Neutrophil (primary cell): ENCODE data around the gene SLC6A7.

Experiments used
- H3K27ac ChIP-seq: fragments of 200-600 bp; sonication (generic); 2 replicates; pipeline ENCODE4 v1.5.1; 2016; ENCODE audit warnings: mild to moderate bottlenecking, moderate library complexity
- H3K27me3 ChIP-seq: fragments of 200-600 bp; sonication (generic); 2 replicates; pipeline ENCODE4 v1.6.0; 2016; ENCODE audit warnings: mild to moderate bottlenecking
- H3K36me3 ChIP-seq: fragments of 200-600 bp; sonication (generic); 2 replicates; pipeline ENCODE4 v1.5.1; 2017
- H3K4me1 ChIP-seq, 2 experiments: fragments of 200-600 bp in 1 of 2; sonication (generic) in 1 of 2; 1 replicate in 1 of 2; 2 replicates in 1 of 2; pipeline versions ENCODE4 v1.5.1 to v1.6.1; 2013 to 2016; ENCODE audit warnings: low read depth in 1 of 2, low read length in 1 of 2, mild to moderate bottlenecking in 1 of 2, moderate library complexity in 1 of 2; ENCODE audit not compliant: control insufficient read depth in 1 of 2, insufficient read depth in 1 of 2
- H3K4me3 ChIP-seq, 2 experiments: fragments of 200-600 bp in 1 of 2; sonication (generic) in 1 of 2; 1 replicate in 1 of 2; 2 replicates in 1 of 2; pipeline ENCODE4 v1.5.1; 2013 to 2016; ENCODE audit warnings: low read depth in 1 of 2, low read length in 1 of 2, mild to moderate bottlenecking in 1 of 2, moderate library complexity in 1 of 2
- H3K9me3 ChIP-seq: fragments of 200-600 bp; sonication (generic); 2 replicates; pipeline ENCODE4 v1.5.1; 2016
- CTCF ChIP-seq: fragments of 200-600 bp; sonication (generic); IDR thresholded peaks from 2 replicates; pipeline ENCODE4 v1.5.1; 2016; ENCODE audit warnings: antibody characterized with exemption

SLC6A7 gene

DNA sequence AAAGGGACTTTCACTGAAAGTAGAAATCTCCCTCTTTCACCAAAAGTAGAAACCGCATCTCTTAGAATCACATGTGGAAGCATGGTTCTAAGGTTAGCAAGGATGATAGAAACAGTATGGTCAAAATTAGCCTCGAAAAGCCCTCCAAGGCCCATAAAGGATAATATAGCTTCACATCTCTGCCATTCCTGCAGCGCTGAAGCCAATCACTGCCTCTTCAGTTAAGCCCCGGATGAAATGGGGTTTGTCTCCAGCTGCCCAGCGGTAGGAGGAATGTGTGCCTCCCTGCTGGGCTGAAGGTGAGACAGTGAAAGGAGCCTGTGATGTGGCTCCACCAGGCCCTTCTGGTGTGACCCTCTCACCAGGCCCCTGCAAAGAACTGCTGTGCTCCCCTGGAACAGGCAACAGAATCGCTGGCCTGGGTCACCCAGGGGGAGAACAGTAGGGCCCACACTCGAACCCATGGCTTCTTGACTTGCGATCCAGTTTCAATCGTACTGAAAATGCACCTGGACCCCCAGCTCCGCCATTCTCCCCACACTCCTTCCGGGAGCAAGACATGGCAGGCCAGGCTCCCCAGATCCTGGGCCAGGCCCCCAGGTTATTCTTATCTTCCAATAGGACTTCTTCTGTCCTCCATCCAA is 52.5 kb downstream of the SLC6A7 start:
- no peak for TF ChIP-seq CTCF
- no peaks in the 10 kb centered on the region for H3K27me3 ChIP-seq

GRCh38 chr5:150243590-150243989 is 53.7 kb downstream of the SLC6A7 start:
- Histone ChIP-seq H3K27me3 (no peaks in the 10 kb centered on the region), H3K4me1 (no peaks in the 10 kb centered on the region), H3K4me3 (no peak overlapping the region), H3K36me3 (no peaks in the 10 kb centered on the region), H3K9me3 (no peaks in the 10 kb centered on the region), H3K27ac (no peak overlapping the region)
- TF ChIP-seq CTCF = no peak

More for the DNA sequence above, 52.5 kb downstream of the SLC6A7 start:
- Histone ChIP-seq H3K4me1 (no peaks in the 10 kb centered on the region), H3K27ac (no peak overlapping the region), H3K36me3 (no peaks in the 10 kb centered on the region), H3K4me3 (no peak overlapping the region), H3K9me3 (no peaks in the 10 kb centered on the region)

DNA sequence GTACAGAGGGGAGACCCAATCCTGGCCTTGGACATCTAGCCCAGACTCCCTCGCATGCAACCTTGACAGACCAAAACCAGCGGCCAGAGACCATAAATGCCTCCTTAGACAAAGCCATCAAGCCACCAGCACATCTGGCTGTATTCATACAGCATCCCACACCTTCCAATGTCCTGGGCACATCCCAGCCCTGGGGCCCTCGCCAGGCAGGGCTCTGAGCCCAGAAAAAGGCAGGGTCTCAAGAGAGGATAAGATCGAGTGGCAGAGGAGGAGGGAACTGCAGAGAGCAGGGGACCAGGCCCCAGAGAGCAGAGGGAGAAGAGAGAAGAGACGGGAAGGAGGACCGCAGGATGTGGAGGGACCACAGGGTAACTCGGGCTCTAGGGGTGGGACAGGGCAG is 54.3 kb downstream of the SLC6A7 start:
- H3K36me3 ChIP-seq = no peaks in the 10 kb centered on the region
- no peak for TF ChIP-seq CTCF
- H3K4me3 ChIP-seq = no peak overlapping the region
- H3K4me1 ChIP-seq = no peaks in the 10 kb centered on the region
- H3K27ac ChIP-seq = no peak overlapping the region
- no peaks in the 10 kb centered on the region for H3K27me3 ChIP-seq
- no peaks in the 10 kb centered on the region for H3K9me3 ChIP-seq

DNA sequence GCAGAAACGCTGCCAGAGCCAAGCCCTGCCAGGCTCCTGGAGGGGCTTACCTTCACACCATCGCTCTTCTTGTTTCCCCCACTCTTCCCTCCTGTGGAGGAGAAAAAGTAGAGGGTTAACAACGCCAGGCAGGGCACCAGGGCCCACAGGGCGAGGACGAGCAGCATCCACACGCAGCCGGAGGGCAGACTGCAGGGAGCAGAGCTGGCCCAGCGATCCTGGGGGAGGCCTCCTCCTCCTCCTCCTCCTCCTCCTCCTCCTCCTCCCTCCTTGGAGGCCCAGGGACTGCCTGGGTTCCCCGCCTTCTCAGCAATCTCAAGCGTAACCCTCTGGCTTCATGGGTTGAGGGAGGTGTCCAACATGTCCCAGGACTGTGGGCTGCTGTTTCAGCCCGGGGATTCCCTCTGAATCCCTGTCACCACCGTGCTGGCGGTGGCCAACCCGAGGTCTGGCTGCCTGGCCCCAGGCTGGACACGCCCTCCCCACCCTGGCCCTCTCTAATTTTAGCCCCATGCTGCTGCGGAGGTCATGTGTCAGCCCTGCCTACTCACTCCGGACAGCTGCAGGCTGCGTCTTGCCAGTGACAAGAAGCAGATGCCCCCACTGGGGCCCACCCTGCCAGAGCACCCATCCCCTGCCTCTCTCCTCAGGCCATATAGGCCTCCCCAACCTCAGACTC is 55.4 kb downstream of the SLC6A7 start:
- Histone ChIP-seq H3K4me3 (no peak overlapping the region), H3K4me1 (no peaks in the 10 kb centered on the region), H3K27ac (no peak overlapping the region), H3K9me3 (no peaks in the 10 kb centered on the region), H3K36me3 (no peaks in the 10 kb centered on the region), H3K27me3 (no peaks in the 10 kb centered on the region)
- no peak for TF ChIP-seq CTCF

DNA sequence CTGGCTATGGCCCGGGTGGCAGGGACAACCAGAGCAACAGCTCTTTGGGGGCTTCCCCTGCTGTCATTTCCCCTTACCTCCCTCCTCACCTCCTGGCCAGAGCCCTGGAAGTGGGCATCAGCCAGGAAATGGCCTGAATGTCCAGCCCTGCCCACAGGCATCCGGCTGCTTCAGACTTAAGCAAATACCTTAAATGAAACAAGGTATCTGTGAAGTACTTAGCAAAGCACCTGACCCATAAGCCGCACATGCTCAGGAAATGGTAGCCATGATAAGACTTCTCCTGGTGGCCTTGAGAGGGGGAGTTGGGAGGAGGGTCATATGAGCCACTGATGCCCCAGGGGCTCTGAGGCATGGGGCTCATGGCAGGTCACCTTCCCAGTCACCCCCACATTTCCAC is 55.9 kb downstream of the SLC6A7 start:
- Histone ChIP-seq H3K36me3 (no peaks in the 10 kb centered on the region), H3K27ac (no peak overlapping the region)
- TF ChIP-seq CTCF = no peak

More for the DNA sequence above, 55.9 kb downstream of the SLC6A7 start:
- H3K4me3 ChIP-seq = no peak overlapping the region
- H3K27me3 ChIP-seq = no peaks in the 10 kb centered on the region
- no peaks in the 10 kb centered on the region for H3K9me3 ChIP-seq
- no peaks in the 10 kb centered on the region for H3K4me1 ChIP-seq
